Measurements from ENCODE around the gene STYX.
"Not testable (repeated sequence)": the region's sequence is repeated elsewhere in the genome, so short reads cannot be mapped to it uniquely, and the experiment has no call there.

The STYX gene

GRCh38 chr14:52727509-52727908, 2.5 kb upstream of the STYX start:
- not testable (repeated sequence) for DNase-seq (ENCODE audit: low read depth)

- DNase-seq (ENCODE audit: low read depth), result not testable (repeated sequence)
These were observed 931 bp upstream of the STYX start for GRCh38 chr14:52729035-52729434.

- DNase-seq (ENCODE audit: low read depth), result no peak
These were observed 411 bp upstream of the STYX start for GRCh38 chr14:52729585-52729924.

GRCh38 chr14:52730709-52731111, 744 bp downstream of the STYX start:
- no peak for DNase-seq (ENCODE audit: low read depth)

- DNase-seq (ENCODE audit: low read depth), result no peak
These were observed 3.9 kb downstream of the STYX start for GRCh38 chr14:52733824-52734223.

GRCh38 chr14:52735921-52736489, 6.0 kb downstream of the STYX start:
- DNase-seq (ENCODE audit: low read depth), result no peak

GRCh38 chr14:52738409-52738808, 8.4 kb downstream of the STYX start:
- DNase-seq (ENCODE audit: low read depth), result no peak

GRCh38 chr14:52740751-52741150, 10.8 kb downstream of the STYX start:
- no peak for DNase-seq (ENCODE audit: low read depth)

GRCh38 chr14:52741865-52742264, 11.9 kb downstream of the STYX start:
- DNase-seq (ENCODE audit: low read depth), result no peak

- DNase-seq (ENCODE audit: low read depth), result no peak
These were observed 18.8 kb downstream of the STYX start for GRCh38 chr14:52748647-52749292.

GRCh38 chr14:52755607-52756316, 25.8 kb downstream of the STYX start:
- no peak for DNase-seq (ENCODE audit: low read depth)

- DNase-seq (ENCODE audit: low read depth), result no peak
These were observed 29.2 kb downstream of the STYX start for GRCh38 chr14:52759145-52759544.

GRCh38 chr14:52762923-52763322, 33.0 kb downstream of the STYX start:
- not testable (repeated sequence) for DNase-seq (ENCODE audit: low read depth)

GRCh38 chr14:52767058-52767833, 37.3 kb downstream of the STYX start:
- no peak for DNase-seq (ENCODE audit: low read depth)

GRCh38 chr14:52769887-52770286, 39.9 kb downstream of the STYX start:
- DNase-seq (ENCODE audit: low read depth), result no peak

GRCh38 chr14:52776816-52777215, 46.9 kb downstream of the STYX start:
- DNase-seq (ENCODE audit: low read depth), result no peak

- DNase-seq (ENCODE audit: low read depth), result no peak
These were observed 48.7 kb downstream of the STYX start for GRCh38 chr14:52778702-52779101.

GRCh38 chr14:52780893-52781292, 50.9 kb downstream of the STYX start:
- no peak for DNase-seq (ENCODE audit: low read depth)

- no peak for DNase-seq (ENCODE audit: low read depth)
These were observed 51.7 kb downstream of the STYX start for GRCh38 chr14:52781629-52782028.

GRCh38 chr14:52783206-52783605, 53.2 kb downstream of the STYX start:
- no peak for DNase-seq (ENCODE audit: low read depth)

- DNase-seq (ENCODE audit: low read depth), result no peak
These were observed 56.9 kb downstream of the STYX start for GRCh38 chr14:52786887-52787286.

- no peak for DNase-seq (ENCODE audit: low read depth)
These were observed 59.2 kb downstream of the STYX start for GRCh38 chr14:52789118-52789517.
